ENCODE measurements around the gene KLHL21. TPM values are rescaled to one million over a fixed set of nuclear protein-coding genes. Genes with fewer than 3 reads are reported as not detected.
A peak's percentile ranks its signal among the peaks of the same experiment; 100 is the strongest.

The KLHL21 gene
- total RNA-seq (29.9 and 31.0 TPM in 2 replicates), polyA plus RNA-seq (9.6 and 14.4 TPM in 2 replicates), polyA minus RNA-seq (23.9 and 25.7 TPM in 2 replicates)
- total RNA-seq (2013), result 11.9 TPM

DNA sequence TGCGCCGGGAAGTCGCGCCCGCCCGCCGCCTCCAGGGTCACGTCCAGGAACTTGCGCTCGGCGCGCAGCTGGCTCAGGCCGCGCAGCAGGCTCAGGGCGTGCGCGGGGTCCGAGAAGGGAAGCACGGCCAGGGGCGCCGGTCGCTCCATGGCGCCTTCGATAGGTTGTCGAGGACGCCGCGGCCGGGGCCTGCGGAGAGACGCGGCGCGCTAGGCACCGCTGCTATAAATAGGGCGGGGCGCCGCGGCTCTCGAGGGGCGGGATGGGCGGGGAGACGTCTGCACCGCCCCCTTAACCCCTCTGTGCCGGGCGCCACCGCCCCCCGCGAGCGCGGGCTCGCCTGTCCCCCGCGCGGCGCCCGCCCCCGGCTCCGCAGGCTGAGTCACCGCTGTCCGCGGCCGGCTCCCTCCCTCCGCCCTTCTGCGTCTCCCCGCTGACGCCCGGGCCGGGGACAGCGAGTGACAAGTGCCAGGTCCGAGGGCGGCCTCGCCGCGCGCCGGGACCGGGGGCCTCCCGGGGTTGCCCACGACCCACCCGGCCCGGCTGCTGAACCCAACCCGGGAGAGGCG is at the start of gene KLHL21:
Gene KLHL21, minus strand, starts transcription at position 201 of the 569 bp plus-strand sequence. Its CDS starts 52 bp downstream, at position 149.
- DNase-seq (peak; percentile 90), ATAC-seq (ENCODE audit: low read depth) (peak; percentile 69)
- no peaks in the 10 kb centered on the region for H3K9me3 Mint-ChIP-seq (ENCODE audit: insufficient read depth)
- peaks cover 0 to 3% of the 10 kb centered on the region in 2 experiments for H3K36me3 ChIP-seq (replicated peaks in 1 of 2; ENCODE audit: control extremely low read depth in 1 of 2, control insufficient read depth in 1 of 2, extremely low read depth in 1 of 2, insufficient read depth in 2 of 2, low read length in 1 of 2)
- intact Hi-C loops (cut with micrococcal nuclease), result loop anchor here (1.0 to 2.0 kb wide), 6 partner anchors 11 to 182 kb away; partner anchors contain the start of genes CAMTA1, DNAJC11, NOL9 and PHF13
- peaks cover 29 to 43% of the 10 kb centered on the region in 2 donors for H3K4me1 ChIP-seq (ENCODE audit: control insufficient read depth in 2 of 2, insufficient read depth in 2 of 2, low read length in 2 of 2)
- peak within 1 kb of the TSS; percentile 100 for H3K4me2 ChIP-seq (replicated peaks; ENCODE audit: low read depth, low read length, poor library complexity, severe bottlenecking)
- TF ChIP-seq, protein P1, sequence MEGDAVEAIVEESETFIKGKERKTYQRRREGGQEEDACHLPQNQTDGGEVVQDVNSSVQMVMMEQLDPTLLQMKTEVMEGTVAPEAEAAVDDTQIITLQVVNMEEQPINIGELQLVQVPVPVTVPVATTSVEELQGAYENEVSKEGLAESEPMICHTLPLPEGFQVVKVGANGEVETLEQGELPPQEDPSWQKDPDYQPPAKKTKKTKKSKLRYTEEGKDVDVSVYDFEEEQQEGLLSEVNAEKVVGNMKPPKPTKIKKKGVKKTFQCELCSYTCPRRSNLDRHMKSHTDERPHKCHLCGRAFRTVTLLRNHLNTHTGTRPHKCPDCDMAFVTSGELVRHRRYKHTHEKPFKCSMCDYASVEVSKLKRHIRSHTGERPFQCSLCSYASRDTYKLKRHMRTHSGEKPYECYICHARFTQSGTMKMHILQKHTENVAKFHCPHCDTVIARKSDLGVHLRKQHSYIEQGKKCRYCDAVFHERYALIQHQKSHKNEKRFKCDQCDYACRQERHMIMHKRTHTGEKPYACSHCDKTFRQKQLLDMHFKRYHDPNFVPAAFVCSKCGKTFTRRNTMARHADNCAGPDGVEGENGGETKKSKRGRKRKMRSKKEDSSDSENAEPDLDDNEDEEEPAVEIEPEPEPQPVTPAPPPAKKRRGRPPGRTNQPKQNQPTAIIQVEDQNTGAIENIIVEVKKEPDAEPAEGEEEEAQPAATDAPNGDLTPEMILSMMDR (IDR thresholded peaks at IDR 0.05), result no peak
- no peak for TF ChIP-seq EZH2 (IDR thresholded peaks at IDR 0.05; ENCODE audit: borderline replicate concordance, insufficient read depth, low read depth, low read length, poor library complexity, severe bottlenecking)
- no peaks in the 10 kb centered on the region for H3K27me3 Mint-ChIP-seq
- H3K9ac ChIP-seq (ENCODE audit: low read length), result peak within 1 kb of the TSS; percentile 78
- ChIA-PET POLR2A (interaction anchor here (0.5 to 3.4 kb wide), 7 partner anchors 9 to 48 kb away, joined by 3 to 21 read pairs (median 8); partner anchors contain the start of genes NOL9, PHF13, TAS1R1 and THAP3), CTCF (interaction anchor here (1.1 to 5.4 kb wide), 4 partner anchors 13 to 48 kb away, joined by 3 to 33 read pairs (median 12); partner anchors contain the start of genes NOL9, TAS1R1 and THAP3)
- H3K9me3 ChIP-seq (ENCODE audit: control extremely low read depth in 1 of 3, control insufficient read depth in 2 of 3, insufficient read depth in 1 of 3, low read length in 2 of 3), result no peaks in the 10 kb centered on the region
- peaks cover 40% of the 10 kb centered on the region for H3K79me2 ChIP-seq (ENCODE audit: control insufficient read depth, insufficient read depth, low read length)
- WGBS (ENCODE audit: insufficient coverage), result under 1% methylated on average over 83 of the region's 84 CpGs
- peak within 1 kb of the TSS; percentile 99 for H3K27ac Mint-ChIP-seq
- H2AFZ ChIP-seq (ENCODE audit: insufficient read depth, low read depth, low read length, poor library complexity, severe bottlenecking), result peak within 1 kb of the TSS; percentile 89
- peaks cover 38% of the 10 kb centered on the region for H3K4me1 Mint-ChIP-seq
- peak within 1 kb of the TSS; percentile 94 to 95 for H3K27ac ChIP-seq (ENCODE audit: low read length in 2 of 2)
- peaks cover 34% of the 10 kb centered on the region for H4K20me1 ChIP-seq (ENCODE audit: control insufficient read depth, insufficient read depth, low read length, poor library complexity, severe bottlenecking)
- H3K27me3 ChIP-seq (replicated peaks in 1 of 4; ENCODE audit: control extremely low read depth in 1 of 4, control insufficient read depth in 3 of 4, insufficient read depth in 4 of 4, low read length in 3 of 4), result no peaks in the 10 kb centered on the region
- peak within 1 kb of the TSS; percentile 68 to 94 (median 82) for H3K4me3 ChIP-seq (ENCODE audit: control extremely low read depth in 1 of 5, extremely low read depth in 1 of 5, insufficient read depth in 1 of 5, low read depth in 2 of 5, low read length in 4 of 5)
- peak within 1 kb of the TSS; percentile 93 for H3K4me3 Mint-ChIP-seq

- Histone ChIP-seq H3K9me3 (ENCODE audit: control extremely low read depth in 1 of 3, control insufficient read depth in 2 of 3, insufficient read depth in 1 of 3, low read length in 2 of 3) (no peaks in the 10 kb centered on the region), H3K4me1 (ENCODE audit: control insufficient read depth in 2 of 2, insufficient read depth in 2 of 2, low read length in 2 of 2) (no peaks in the 10 kb centered on the region), H3K27ac (ENCODE audit: low read length in 2 of 2) (no peak overlapping the region), H3K4me2 (replicated peaks; ENCODE audit: low read depth, low read length, poor library complexity, severe bottlenecking) (no peak overlapping the region), H3K27me3 (replicated peaks in 1 of 4; ENCODE audit: control extremely low read depth in 1 of 4, control insufficient read depth in 3 of 4, insufficient read depth in 4 of 4, low read length in 3 of 4) (no peaks in the 10 kb centered on the region), H3K4me3 (ENCODE audit: control extremely low read depth in 1 of 5, extremely low read depth in 1 of 5, insufficient read depth in 1 of 5, low read depth in 2 of 5, low read length in 4 of 5) (no peak overlapping the region), H3K79me2 (ENCODE audit: control insufficient read depth, insufficient read depth, low read length) (no peaks in the 10 kb centered on the region), H3K9ac (ENCODE audit: low read length) (no peak overlapping the region), H4K20me1 (ENCODE audit: control insufficient read depth, insufficient read depth, low read length, poor library complexity, severe bottlenecking) (no peaks in the 10 kb centered on the region), H3K36me3 (replicated peaks in 1 of 2; ENCODE audit: control extremely low read depth in 1 of 2, control insufficient read depth in 1 of 2, extremely low read depth in 1 of 2, insufficient read depth in 2 of 2, low read length in 1 of 2) (peaks cover 1 to 35% of the 10 kb centered on the region in 2 experiments), H2AFZ (ENCODE audit: insufficient read depth, low read depth, low read length, poor library complexity, severe bottlenecking) (no peak overlapping the region)
- no peaks in the 10 kb centered on the region for H3K27me3 Mint-ChIP-seq
- ATAC-seq (ENCODE audit: low read depth), result no peak
- WGBS (ENCODE audit: insufficient coverage), result 97% methylated on average over 10 of the region's 17 CpGs
- TF ChIP-seq, protein P1 (IDR thresholded peaks at IDR 0.05), result no peak
- no peak for TF ChIP-seq EZH2 (IDR thresholded peaks at IDR 0.05; ENCODE audit: borderline replicate concordance, insufficient read depth, low read depth, low read length, poor library complexity, severe bottlenecking)
- H3K4me1 Mint-ChIP-seq, result no peaks in the 10 kb centered on the region
- DNase-seq, result no peak
- no peak overlapping the region for H3K4me3 Mint-ChIP-seq
- intact Hi-C loops (cut with micrococcal nuclease), result no loop called here
- CTCF ChIA-PET, result interaction anchor here (1.4 kb wide), 1 partner anchor 166 kb away, joined by 6 read pairs; no protein-coding TSS in a partner anchor
- POLR2A ChIA-PET, result interaction anchor here (0.6 kb wide), 1 partner anchor 64 kb away, joined by 8 read pairs; no protein-coding TSS in a partner anchor
- H3K27ac Mint-ChIP-seq, result no peak overlapping the region
- no peaks in the 10 kb centered on the region for H3K9me3 Mint-ChIP-seq (ENCODE audit: insufficient read depth)
Observed at GRCh38 chr1:6651909-6652308, 49.2 kb upstream of the KLHL21 start.

Measured in B cell (primary cell).